HG02852 (cell line): ENCODE results near the gene PLCD1.
"Not testable (repeated sequence)": the region's sequence is repeated elsewhere in the genome, so short reads cannot be mapped to it uniquely, and the experiment has no call there.

Experiments used
- ATAC-seq: cut with Tn5 transposase; IDR thresholded peaks from one replicate; pipeline ENCODE4 v1.9.1; 2021; ENCODE audit warnings: mild to moderate bottlenecking, moderate library complexity; ENCODE audit not compliant: unreplicated experiment

Gene PLCD1

DNA sequence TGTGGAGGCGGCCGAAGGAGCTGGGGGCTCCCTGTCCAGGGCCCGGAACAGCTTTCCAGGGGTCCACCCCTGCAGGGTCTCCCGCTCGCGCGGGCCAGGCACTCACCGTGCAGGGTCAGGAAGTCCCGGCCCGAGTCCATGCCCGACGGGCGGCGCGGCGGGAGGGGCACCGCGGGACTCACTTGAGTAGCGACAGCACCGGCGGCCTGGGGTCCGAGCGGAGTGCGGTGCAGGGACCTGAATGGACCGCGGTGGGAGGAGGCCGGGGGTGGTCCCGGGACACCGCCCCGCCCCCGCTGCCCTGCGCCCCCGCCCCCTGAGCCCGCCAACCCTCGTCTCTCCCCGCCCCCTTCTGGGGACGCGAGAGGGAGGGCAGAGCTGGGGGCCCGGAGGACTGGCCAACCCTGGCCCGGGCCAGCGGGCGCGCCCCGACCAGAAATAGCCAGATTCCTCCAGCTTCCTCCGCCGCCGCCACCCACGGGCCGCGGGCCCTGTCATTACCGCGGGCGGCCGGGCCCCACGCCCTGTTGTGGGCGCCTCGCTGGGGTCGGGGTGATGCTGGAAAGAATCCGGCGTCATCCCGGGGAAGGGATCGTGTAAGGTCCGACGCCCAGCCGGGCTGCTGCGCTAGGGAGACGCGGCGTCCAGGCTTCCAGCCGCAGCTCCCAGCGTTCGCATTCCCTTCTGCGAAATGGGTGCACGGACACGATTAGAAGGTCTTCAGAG, at the start of gene PLCD1:
Gene PLCD1, minus strand, starts transcription at position 243 of the 726 bp plus-strand sequence. Its CDS starts 103 bp downstream, at position 140.
- no peak for ATAC-seq

DNA sequence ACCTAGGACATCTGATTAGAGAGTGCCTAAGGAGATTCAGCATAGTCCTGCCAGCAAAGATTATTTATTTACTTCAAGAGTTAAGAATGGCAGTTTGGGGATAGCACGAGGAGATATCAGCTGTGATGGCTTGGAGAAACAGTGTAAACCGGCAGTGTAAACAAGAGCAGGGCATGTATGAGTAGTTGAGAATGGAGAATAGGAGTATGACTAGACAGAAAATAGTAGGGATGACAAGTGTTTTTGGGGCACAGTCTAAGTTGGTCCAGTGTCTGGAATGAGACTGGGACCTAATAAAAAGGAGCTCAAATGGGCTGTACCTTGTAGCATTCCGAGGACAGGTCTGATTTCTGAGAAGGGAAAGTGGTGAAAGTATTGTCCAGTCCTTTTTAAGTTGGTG, 47.6 kb upstream of the PLCD1 start:
- ATAC-seq, result not testable (repeated sequence)

- ATAC-seq, result no peak
These were observed 40.6 kb upstream of the PLCD1 start for GRCh38 chr3:38070013-38070412.

DNA sequence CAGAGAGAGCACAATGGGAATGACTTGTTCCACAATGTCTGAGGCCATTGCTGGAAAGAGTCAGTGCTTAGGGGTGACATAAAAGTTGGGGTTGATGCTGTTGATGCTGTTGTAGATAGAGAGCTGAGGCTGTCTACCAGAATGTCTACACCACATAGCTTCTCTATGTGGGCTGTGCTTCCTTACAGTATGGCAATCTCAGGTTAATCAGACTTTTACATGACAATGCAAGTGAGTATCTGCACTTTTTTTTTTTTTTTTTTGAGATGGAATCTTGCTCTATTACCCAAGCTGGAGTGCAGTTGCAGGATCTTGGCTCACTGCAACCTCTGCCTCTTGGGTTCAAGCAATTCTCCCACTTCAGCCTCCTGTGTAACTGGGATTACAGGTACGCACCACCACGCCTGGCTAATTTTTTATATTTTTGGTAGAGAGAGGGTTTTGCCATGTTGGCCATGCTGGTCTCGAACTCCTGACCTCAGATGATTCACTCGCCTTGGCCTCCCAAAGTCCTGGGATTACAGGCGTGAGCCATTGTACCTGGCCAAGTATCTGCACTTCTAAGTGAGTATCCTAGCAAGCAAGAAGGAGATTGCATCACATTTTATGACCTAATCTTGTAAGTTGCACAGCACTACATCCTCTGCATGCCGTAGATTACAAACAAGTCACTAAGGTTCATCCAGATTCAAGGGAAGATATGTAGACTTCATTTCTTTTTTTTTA, 38.2 kb upstream of the PLCD1 start:
- no peak for ATAC-seq

DNA sequence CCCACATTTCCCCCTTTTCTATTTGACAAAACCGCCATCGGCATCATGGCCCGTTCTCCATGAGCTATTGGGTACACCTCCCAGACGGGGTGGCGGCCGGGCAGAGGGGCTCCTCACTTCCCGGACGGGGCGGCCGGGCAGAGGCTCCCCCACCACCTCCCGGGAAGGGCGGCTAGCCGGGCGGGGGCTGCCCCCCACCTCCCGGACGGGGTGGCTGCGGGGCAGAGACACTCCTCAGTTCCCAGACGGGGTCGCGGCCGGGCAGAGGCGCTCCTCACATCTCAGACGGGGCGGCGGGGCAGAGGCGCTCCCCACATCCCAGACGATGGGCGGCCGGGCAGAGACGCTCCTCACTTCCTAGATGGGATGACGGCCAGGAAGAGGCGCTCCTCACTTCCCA, 35.0 kb upstream of the PLCD1 start:
- not testable (repeated sequence) for ATAC-seq

DNA sequence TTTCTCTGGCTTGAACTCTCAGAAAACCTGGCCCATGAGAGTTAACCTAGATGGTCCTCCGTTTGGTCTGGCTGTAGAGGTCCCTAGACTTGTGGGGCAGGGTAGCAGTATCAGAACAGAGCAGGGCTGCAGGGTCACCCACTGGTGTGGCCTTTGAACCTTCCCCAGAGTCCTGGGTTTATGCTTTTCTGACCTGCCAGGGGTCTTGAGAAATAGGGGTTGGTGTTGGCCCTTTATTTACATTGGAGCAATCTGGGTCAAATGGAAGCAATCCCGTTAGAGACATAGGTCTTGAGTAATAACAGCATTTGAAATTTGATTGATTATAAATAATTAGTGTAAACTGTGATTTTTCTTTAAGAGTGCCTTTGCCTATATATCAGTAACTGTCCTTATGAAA, 33.4 kb upstream of the PLCD1 start:
- ATAC-seq, result no peak

GRCh38 chr3:38059591-38059990, 30.1 kb upstream of the PLCD1 start:
- ATAC-seq, result no peak

GRCh38 chr3:38059148-38059547, 29.7 kb upstream of the PLCD1 start:
- no peak for ATAC-seq

GRCh38 chr3:38054499-38055001, 25.1 kb upstream of the PLCD1 start:
- ATAC-seq, result peak; percentile 61

DNA sequence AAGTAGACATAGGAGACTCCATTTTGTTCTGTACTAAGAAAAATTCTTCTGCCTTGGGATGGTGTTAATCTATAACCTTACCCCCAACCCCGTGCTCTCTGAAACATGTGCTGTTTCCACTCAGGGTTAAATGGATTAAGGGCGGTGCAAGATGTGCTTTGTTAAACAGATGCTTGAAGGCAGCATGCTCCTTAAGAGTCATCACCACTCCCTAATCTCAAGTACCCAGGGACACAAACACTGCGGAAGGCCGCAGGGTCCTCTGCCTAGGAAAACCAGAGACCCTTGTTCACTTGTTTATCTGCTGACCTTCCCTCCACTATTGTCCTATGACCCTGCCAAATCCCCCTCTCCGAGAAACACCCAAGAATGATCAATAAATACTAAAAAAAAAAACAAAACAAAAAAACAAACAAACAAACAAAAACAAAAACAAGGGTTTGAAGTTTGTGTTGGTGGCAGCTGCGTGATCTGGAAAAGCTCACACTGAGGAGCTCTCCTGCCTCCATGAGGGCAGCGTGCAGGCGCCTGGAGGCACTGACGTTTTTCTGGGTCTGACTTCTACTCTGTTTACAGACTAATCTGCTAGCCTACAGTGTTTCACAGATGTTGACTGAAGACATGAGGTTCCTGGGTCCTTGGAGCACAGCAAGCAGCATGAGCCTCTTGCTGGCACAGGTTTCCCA, 24.5 kb upstream of the PLCD1 start:
- ATAC-seq, result not testable (repeated sequence)

DNA sequence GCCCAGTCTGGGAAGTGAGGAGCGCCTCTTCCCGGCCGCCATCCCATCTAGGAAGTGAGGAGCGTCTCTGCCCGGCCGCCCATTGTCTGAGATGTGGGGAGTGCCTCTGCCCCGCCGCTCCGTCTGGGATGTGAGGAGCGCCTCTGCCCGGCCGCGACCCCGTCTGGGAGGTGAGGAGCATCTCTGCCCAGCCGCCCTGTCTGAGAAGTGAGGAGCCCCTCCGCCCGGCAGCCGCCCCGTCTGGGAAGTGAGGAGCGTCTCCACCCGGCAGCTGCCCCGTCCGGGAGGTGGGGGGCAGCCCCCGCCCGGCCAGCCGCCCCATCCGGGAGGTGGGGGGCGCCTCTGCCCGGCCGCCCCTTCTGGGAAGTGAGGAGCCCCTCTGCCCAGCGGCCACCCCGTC, 23.8 kb upstream of the PLCD1 start:
- ATAC-seq, result not testable (repeated sequence)

- no peak for ATAC-seq
These were observed 21.7 kb upstream of the PLCD1 start for GRCh38 chr3:38051131-38051530.

GRCh38 chr3:38049358-38050126, 20.1 kb upstream of the PLCD1 start:
- no peak for ATAC-seq

DNA sequence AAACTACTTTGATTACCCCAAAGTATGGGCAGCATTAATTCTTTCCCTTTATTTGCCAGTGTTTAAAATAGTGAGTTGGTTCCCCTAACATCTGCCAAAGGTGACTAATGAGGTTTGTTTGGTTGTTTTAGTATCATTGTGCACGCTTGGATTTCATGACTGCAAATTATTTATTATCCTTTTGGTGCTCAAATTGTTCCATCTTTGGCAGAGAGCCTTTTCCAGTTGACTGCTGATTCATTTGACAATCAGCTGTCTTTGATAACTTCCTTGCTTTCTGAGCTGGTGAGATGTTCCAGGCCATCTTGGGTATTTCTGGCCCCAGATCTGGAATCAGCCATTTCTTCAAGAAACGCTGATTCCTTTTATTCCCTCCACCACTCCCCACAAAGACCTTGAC, 18.5 kb upstream of the PLCD1 start:
- no peak for ATAC-seq

- no peak for ATAC-seq
These were observed 17.4 kb upstream of the PLCD1 start for GRCh38 chr3:38046821-38047220.

- ATAC-seq, result no peak
These were observed 16.6 kb upstream of the PLCD1 start for GRCh38 chr3:38046027-38046426.

DNA sequence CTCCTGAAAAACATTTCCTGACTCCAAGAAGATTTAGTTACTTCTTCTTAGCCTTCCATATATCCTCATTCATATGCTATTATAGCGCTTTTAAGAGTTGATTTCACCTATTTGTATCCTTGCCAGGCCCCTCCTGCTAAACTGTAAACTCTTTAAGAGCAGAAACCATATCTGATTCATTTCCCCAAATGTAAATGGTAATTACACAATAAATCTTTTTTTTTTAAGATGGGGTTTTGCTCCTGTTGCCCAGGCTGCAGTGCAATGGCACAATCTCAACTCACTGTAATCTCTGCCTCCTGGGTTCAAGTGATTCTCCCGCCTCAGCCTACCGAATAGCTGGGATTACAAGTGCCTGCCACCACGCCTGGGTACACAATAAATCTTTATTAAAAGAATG, 14.0 kb upstream of the PLCD1 start:
- no peak for ATAC-seq

GRCh38 chr3:38040401-38040800, 11.0 kb upstream of the PLCD1 start:
- ATAC-seq, result no peak

DNA sequence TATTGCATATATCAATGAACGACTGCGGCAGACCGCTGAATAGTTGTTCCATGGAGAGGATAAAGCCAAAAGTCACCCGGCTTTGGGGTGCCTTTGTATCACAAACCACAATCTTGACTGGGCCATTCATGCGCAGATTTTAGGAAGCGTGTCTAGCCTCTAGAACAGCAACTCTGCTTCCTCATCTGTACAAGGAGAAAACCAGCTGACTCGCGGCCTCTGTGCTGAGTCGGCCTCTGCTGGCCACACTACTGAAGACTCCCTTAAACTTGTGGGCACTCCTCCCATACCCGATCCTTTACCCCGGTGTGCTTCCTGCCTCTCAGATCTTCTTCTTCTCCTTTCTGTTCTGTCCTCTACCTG, 10.4 kb upstream of the PLCD1 start:
- ATAC-seq, result peak; percentile 54

- ATAC-seq, result peak; percentile 86
These were observed 9.9 kb upstream of the PLCD1 start, which contains the start of gene DLEC1 for GRCh38 chr3:38039101-38039898. TSS of gene DLEC1 (plus strand) at chr3:38039208. CDS start at chr3:38039226, 18 bp downstream.
